SH-SY5Y (cell line): ENCODE data around the gene CCDC47.

Experiments used
- GATA2 ChIP-seq: IDR thresholded peaks from 2 replicates; pipeline ENCODE4 v1.6.1; 2011; ENCODE audit warnings: mild to moderate bottlenecking, low read depth, low read length
- GATA3 ChIP-seq: IDR thresholded peaks from 2 replicates; pipeline ENCODE4 v1.6.1; 2011; ENCODE audit warnings: low read depth, mild to moderate bottlenecking, low read length, moderate library complexity

GRCh38 chr17:63704259-63704576, 69.2 kb downstream of the CCDC47 start:
- TF ChIP-seq GATA2 (no peak), GATA3 (no peak)
